Fibroblast of lung (primary cell): ENCODE measurements around the gene DLX4.

Experiments
- EZH2 ChIP-seq: IDR thresholded peaks from 2 replicates; pipeline ENCODE4 v1.5.1; 2012; ENCODE audit warnings: low read length, control low read depth, mild to moderate bottlenecking; ENCODE audit errors: missing control alignments
- TF ChIP-seq, protein P1 (sequence below), 2 donors: IDR thresholded peaks in 1 of 2; conservative IDR thresholded peaks in 1 of 2; 1 replicate in 1 of 2; 2 replicates in 1 of 2; pipeline ENCODE4 v1.5.1; 2011 to 2012; ENCODE audit warnings: low read length in 2 of 2, control low read depth in 1 of 2, inconsistent platforms in 1 of 2, low read depth in 1 of 2, mild to moderate bottlenecking in 1 of 2

- TF ChIP-seq, protein P1, sequence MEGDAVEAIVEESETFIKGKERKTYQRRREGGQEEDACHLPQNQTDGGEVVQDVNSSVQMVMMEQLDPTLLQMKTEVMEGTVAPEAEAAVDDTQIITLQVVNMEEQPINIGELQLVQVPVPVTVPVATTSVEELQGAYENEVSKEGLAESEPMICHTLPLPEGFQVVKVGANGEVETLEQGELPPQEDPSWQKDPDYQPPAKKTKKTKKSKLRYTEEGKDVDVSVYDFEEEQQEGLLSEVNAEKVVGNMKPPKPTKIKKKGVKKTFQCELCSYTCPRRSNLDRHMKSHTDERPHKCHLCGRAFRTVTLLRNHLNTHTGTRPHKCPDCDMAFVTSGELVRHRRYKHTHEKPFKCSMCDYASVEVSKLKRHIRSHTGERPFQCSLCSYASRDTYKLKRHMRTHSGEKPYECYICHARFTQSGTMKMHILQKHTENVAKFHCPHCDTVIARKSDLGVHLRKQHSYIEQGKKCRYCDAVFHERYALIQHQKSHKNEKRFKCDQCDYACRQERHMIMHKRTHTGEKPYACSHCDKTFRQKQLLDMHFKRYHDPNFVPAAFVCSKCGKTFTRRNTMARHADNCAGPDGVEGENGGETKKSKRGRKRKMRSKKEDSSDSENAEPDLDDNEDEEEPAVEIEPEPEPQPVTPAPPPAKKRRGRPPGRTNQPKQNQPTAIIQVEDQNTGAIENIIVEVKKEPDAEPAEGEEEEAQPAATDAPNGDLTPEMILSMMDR (conservative IDR thresholded peaks at IDR 0.05 in 1 of 2, IDR thresholded peaks at IDR 0.05 in 1 of 2; ENCODE audit: low read depth in 1 of 2, low read length in 2 of 2): no peak
- TF ChIP-seq EZH2: no peak
Observed at GRCh38 chr17:49926886-49927285, 42.1 kb upstream of the DLX4 start.
